IMR-90 (cell line): Measurements from ENCODE around the gene PSME2. TPM values are rescaled to one million over a fixed set of nuclear protein-coding genes. Genes with fewer than 3 reads are reported as not detected.

ENCODE experiments used
- ATAC-seq: fragments of 200-7000 bp; cut with Tn5 transposase; 2 replicates; pipeline ENCODE4 v1.9.1; 2020; ENCODE audit warnings: low read depth, mild to moderate bottlenecking, moderate library complexity
- BruUV-seq: library from RNA; stranded (reverse); fragments of 400-500 nt; replicated peaks from 2 replicates; lab custom pipeline; 2021; lab: Mats Ljungman, UMichigan
- CTCF ChIA-PET: fragments of 300-600 bp; formaldehyde crosslinking; extraction: SDS; loops from one replicate; lab custom pipeline; 2021; ENCODE audit warnings: antibody characterized with exemption; lab: Yijun Ruan, JAX
- POLR2A ChIA-PET: fragments of 300-600 bp; sonication (Branson Sonifier 250); formaldehyde crosslinking; loops from one replicate; lab custom pipeline; 2022; ENCODE audit warnings: antibody characterized with exemption; ENCODE audit not compliant: unreplicated experiment; lab: Charles Lee
- DNase-seq: peaks from one replicate; pipeline ENCODE4 v3.0.0; 2013
- H2AFZ ChIP-seq: replicated peaks from 2 replicates; pipeline ENCODE3; 2013; ENCODE audit warnings: low read length, mild to moderate bottlenecking; ENCODE audit not compliant: poor library complexity
- H2AK5ac ChIP-seq: 2 replicates; pipeline ENCODE4 v1.6.1; 2013; ENCODE audit warnings: low read depth, low read length, inconsistent platforms
- H2AK9ac ChIP-seq: replicated peaks from 2 replicates; pipeline ENCODE3; 2013; ENCODE audit warnings: mild to moderate bottlenecking, low read depth, low read length, moderate library complexity; ENCODE audit not compliant: poor library complexity
- H2BK120ac ChIP-seq: 2 replicates; pipeline ENCODE4 v1.6.1; 2013; ENCODE audit warnings: low read depth, low read length, inconsistent platforms
- H2BK15ac ChIP-seq: 3 replicates; pipeline ENCODE4 v1.6.1; 2013; ENCODE audit warnings: low read depth, low read length, inconsistent platforms
- H2BK20ac ChIP-seq: 2 replicates; pipeline ENCODE4 v1.6.1; 2013; ENCODE audit warnings: low read depth, mild to moderate bottlenecking, inconsistent platforms, low read length, moderate library complexity
- H2BK5ac ChIP-seq: 2 replicates; pipeline ENCODE4 v1.6.1; 2013; ENCODE audit warnings: mild to moderate bottlenecking, low read depth, low read length, inconsistent platforms; ENCODE audit not compliant: poor library complexity, severe bottlenecking
- H3K14ac ChIP-seq: replicated peaks from 2 replicates; pipeline ENCODE4 v1.6.1; 2013; ENCODE audit warnings: low read depth, low read length, inconsistent platforms
- H3K18ac ChIP-seq: 2 replicates; pipeline ENCODE4 v1.6.1; 2013; ENCODE audit warnings: low read depth, low read length, control low read depth
- H3K23ac ChIP-seq: 2 replicates; pipeline ENCODE4 v1.6.1; 2013; ENCODE audit warnings: low read depth, low read length, inconsistent platforms
- H3K27ac ChIP-seq: 2 replicates; pipeline ENCODE4 v1.5.1; 2013; ENCODE audit warnings: mild to moderate bottlenecking, control low read depth, low read length; ENCODE audit not compliant: insufficient read depth
- H3K27me3 ChIP-seq: 2 replicates; pipeline ENCODE4 v1.6.1; 2013; ENCODE audit warnings: low read length; ENCODE audit not compliant: control insufficient read depth, insufficient read depth
- H3K36me3 ChIP-seq: 2 replicates; pipeline ENCODE4 v1.6.1; 2013; ENCODE audit warnings: low read length, mixed read lengths; ENCODE audit not compliant: control insufficient read depth, insufficient read depth
- H3K4ac ChIP-seq: 2 replicates; pipeline ENCODE4 v1.6.1; 2013; ENCODE audit warnings: low read depth, low read length, inconsistent platforms
- H3K4me1 ChIP-seq: 2 replicates; pipeline ENCODE4 v1.6.1; 2013; ENCODE audit warnings: low read length, mixed read lengths; ENCODE audit not compliant: control insufficient read depth, insufficient read depth
- H3K4me2 ChIP-seq: 2 replicates; pipeline ENCODE4 v1.6.1; 2013; ENCODE audit warnings: low read depth, mild to moderate bottlenecking, control low read depth, low read length, moderate library complexity
- H3K4me3 ChIP-seq: 2 replicates; pipeline ENCODE4 v1.5.1; 2013; ENCODE audit warnings: low read depth, mild to moderate bottlenecking, control low read depth, low read length, moderate library complexity; ENCODE audit not compliant: insufficient read depth
- H3K56ac ChIP-seq: 2 replicates; pipeline ENCODE4 v1.6.1; 2013; ENCODE audit warnings: low read length, inconsistent platforms; ENCODE audit not compliant: insufficient read depth; ENCODE audit errors: extremely low read depth
- H3K79me1 ChIP-seq, 2 experiments: 2 replicates each; pipeline ENCODE4 v1.6.1; 2013; ENCODE audit warnings: low read length in 2 of 2, inconsistent platforms in 1 of 2, low read depth in 1 of 2
- H3K9ac ChIP-seq: 2 replicates; pipeline ENCODE4 v1.6.1; 2013; ENCODE audit warnings: low read depth, low read length, control low read depth
- H3K9me1 ChIP-seq: 2 replicates; pipeline ENCODE4 v1.6.1; 2013; ENCODE audit warnings: low read length, inconsistent platforms; ENCODE audit not compliant: insufficient read depth
- H3K9me3 ChIP-seq: 2 replicates; pipeline ENCODE4 v1.6.1; 2013; ENCODE audit warnings: low read length; ENCODE audit not compliant: control insufficient read depth, insufficient read depth
- H4K20me1 ChIP-seq: 2 replicates; pipeline ENCODE4 v1.6.1; 2013; ENCODE audit warnings: low read length, inconsistent platforms; ENCODE audit not compliant: insufficient read depth
- H4K5ac ChIP-seq: 2 replicates; pipeline ENCODE4 v1.6.1; 2013; ENCODE audit warnings: mild to moderate bottlenecking, low read depth, low read length, control low read depth
- H4K8ac ChIP-seq, 2 experiments: 2 replicates each; pipeline ENCODE4 v1.6.1; 2013; ENCODE audit warnings: low read depth in 2 of 2, low read length in 2 of 2, control low read depth in 1 of 2, inconsistent platforms in 1 of 2
- H4K91ac ChIP-seq: 2 replicates; pipeline ENCODE4 v1.6.1; 2013; ENCODE audit warnings: low read depth, low read length, inconsistent platforms; ENCODE audit not compliant: insufficient read depth
- BHLHE40 ChIP-seq: fragments of 150-350 bp; IDR thresholded peaks from 2 replicates; pipeline ENCODE4 v1.6.1; 2016; ENCODE audit warnings: mild to moderate bottlenecking, low read depth, low read length
- CEBPB ChIP-seq: IDR thresholded peaks from 2 replicates; pipeline ENCODE4 v1.6.1; 2012; ENCODE audit warnings: low read depth, low read length, improper control_type of control experiment
- CTCF ChIP-seq: conservative IDR thresholded peaks from 2 replicates; pipeline ENCODE4 v1.5.1; 2012; ENCODE audit warnings: mild to moderate bottlenecking, low read depth, low read length, improper control_type of control experiment
- ELK1 ChIP-seq: fragments of 150-350 bp; IDR thresholded peaks from 2 replicates; pipeline ENCODE4 v1.6.1; 2016; ENCODE audit warnings: low read depth, mild to moderate bottlenecking, low read length, moderate library complexity, borderline replicate concordance
- FOS ChIP-seq: fragments of 150-350 bp; IDR thresholded peaks from 2 replicates; pipeline ENCODE4 v1.6.1; 2016; ENCODE audit warnings: low read depth, low read length
- MAFK ChIP-seq: IDR thresholded peaks from 2 replicates; pipeline ENCODE4 v1.6.1; 2012; ENCODE audit warnings: low read depth, low read length, improper control_type of control experiment
- MAZ ChIP-seq: IDR thresholded peaks from 2 replicates; pipeline ENCODE4 v1.6.1; 2012; ENCODE audit warnings: low read depth, mild to moderate bottlenecking, low read length, improper control_type of control experiment, moderate library complexity, borderline replicate concordance
- MXI1 ChIP-seq: IDR thresholded peaks from 2 replicates; pipeline ENCODE4 v1.6.1; 2012; ENCODE audit warnings: low read depth, mild to moderate bottlenecking, low read length, moderate library complexity, borderline replicate concordance
- POLR2A ChIP-seq: IDR thresholded peaks from 2 replicates; pipeline ENCODE4 v1.6.1; 2012; ENCODE audit warnings: mild to moderate bottlenecking, low read depth, low read length
- RFX5 ChIP-seq: IDR thresholded peaks from 2 replicates; pipeline ENCODE4 v1.8.0; 2012; ENCODE audit warnings: low read depth, mild to moderate bottlenecking, low read length, moderate library complexity
- USF2 ChIP-seq: fragments of 150-350 bp; IDR thresholded peaks from 2 replicates; pipeline ENCODE4 v1.6.1; 2017; ENCODE audit warnings: mild to moderate bottlenecking, antibody characterized with exemption, low read length, low read depth
- WGBS, 2 experiments: methylation state at CpG; one replicate each; pipeline versions ENCODE4 v1.1.5 to v1.1.7; 2013; ENCODE audit warnings: missing lambda C conversion rate in 2 of 2; ENCODE audit not compliant: insufficient read length in 1 of 2; ENCODE audit errors: extremely low coverage in 2 of 2; 5-methylcytosine and 5-hydroxymethylcytosine counted together
- dilution Hi-C: fragments of 300-500 bp; cut with HindIII; formaldehyde crosslinking; loops from one replicate; pipeline ENCODE4 v1.14.3; 2018; ENCODE audit warnings: low sequenced_read_pairs; ENCODE audit not compliant: unreplicated experiment
- in situ Hi-C: fragments of 300-500 bp; cut with MboI; formaldehyde crosslinking; loops from 3 replicates; pipeline ENCODE4 v1.14.3; 2019; ENCODE audit warnings: low sequenced_read_pairs, inconsistent platforms, mixed read lengths
- intact Hi-C: fragments of 100-400 bp; cut with micrococcal nuclease; formaldehyde crosslinking; loops from 2 replicates; pipeline ENCODE4 v1.10.0; 2022
- polyA plus RNA-seq, 3 experiments: library from polyadenylated mRNA; depleted of rRNA; stranded (reverse); fragments of >200 nt; gene quantifications; 2 replicates each; pipeline ENCODE4 v1.2.3, GENCODE V29; 2012; ENCODE audit warnings: low replicate concordance in 1 of 3
- total RNA-seq: library from RNA; depleted of rRNA; stranded (reverse); fragments of >200 nt; gene quantifications from 2 replicates; pipeline ENCODE4 v1.2.3, GENCODE V29; 2012

Gene PSME2
- total and polyA plus RNA-seq, 2 of the 4 experiments (the other 2 are of a cell fraction), result 104 to 141 TPM

GRCh38 chr14:24114532-24115421, 31.6 kb downstream of the PSME2 start, which contains the start of the genes DCAF11 and NRL:
TSS of gene DCAF11 (plus strand) at chr14:24114777. CDS start at chr14:24115595, 818 bp downstream.
TSS of gene NRL (minus strand) at chr14:24114949. CDS start at chr14:24082848, 32,101 bp downstream.
- peak within 1 kb of the TSS; percentile 95 for H3K23ac ChIP-seq

More at GRCh38 chr14:24114532-24115421, 31.6 kb downstream of the PSME2 start, which contains the start of the genes DCAF11 and NRL:
- in situ Hi-C loops (no loop called here), dilution Hi-C loops (no loop called here), intact Hi-C loops (loop anchor here (1.0 to 2.0 kb wide), 2 partner anchors 26 to 47 kb away; partner anchors contain the start of genes EMC9 and IRF9)
- peak within 1 kb of the TSS; percentile 99 for H2AK9ac ChIP-seq
- peaks cover 15% of the 10 kb centered on the region for H3K36me3 ChIP-seq
- peak; percentile 4; the same call in 1 of the 2 replicates for TF ChIP-seq RFX5
- TF ChIP-seq MAFK, result 0 out of 2 replicates have a peak, but pooled peaks have one; percentile 25
- peak; percentile 73 for TF ChIP-seq BHLHE40
- peak; percentile 30; the same call in 1 of the 2 replicates for TF ChIP-seq POLR2A
- peak; percentile 81 for TF ChIP-seq CEBPB
- TF ChIP-seq CTCF, result no peak
- TF ChIP-seq ELK1, result no peak
- peak; percentile 96 for TF ChIP-seq USF2
- TF ChIP-seq FOS, result peak; percentile 84; the same call in 1 of the 2 replicates
- peak; percentile 92 for TF ChIP-seq MXI1
- TF ChIP-seq MAZ, result peak; percentile 82; the same call in 1 of the 2 replicates
- H3K4me1 ChIP-seq, result peaks cover 3% of the 10 kb centered on the region; the same call in 1 of the 2 replicates
- peak within 1 kb of the TSS; percentile 72 for H2AK5ac ChIP-seq
- H3K9me3 ChIP-seq, result no peaks in the 10 kb centered on the region
- 0% methylated on average over 25 of the region's 65 CpGs; no CpG with 5 or more reads in 1 of the 2 experiments for WGBS, 2 experiments
- DNase-seq (peak; percentile 100), ATAC-seq (peak; percentile 90)
- peak within 1 kb of the TSS; percentile 99 for H2AFZ ChIP-seq
- peak within 1 kb of the TSS; percentile 70 for H3K18ac ChIP-seq
- H3K56ac ChIP-seq, result peak within 1 kb of the TSS; percentile 94
- peaks cover 10 to 16% of the 10 kb centered on the region in 2 experiments; a peak in 2 of 4 replicates for H3K79me1 ChIP-seq
- H3K14ac ChIP-seq, result peak within 1 kb of the TSS; percentile 78
- H3K27ac ChIP-seq, result peak within 1 kb of the TSS; percentile 91
- CTCF ChIA-PET, result interaction anchor here (0.5 to 1.8 kb wide), 5 partner anchors 9 to 1213 kb away, joined by 3 to 7 read pairs (median 3); partner anchors contain the start of gene IRF9
- H2BK120ac ChIP-seq, result peak within 1 kb of the TSS; percentile 90
- peak within 1 kb of the TSS; percentile 74 for H3K4me3 ChIP-seq
- H2BK5ac ChIP-seq, result peak within 1 kb of the TSS; percentile 97
- BruUV-seq, result no TSS peak
- H3K9ac ChIP-seq, result peak within 1 kb of the TSS; percentile 76
- POLR2A ChIA-PET, result interaction anchor here (1.0 to 1.8 kb wide), 2 partner anchors 21 to 32 kb away, joined by 6 to 7 read pairs; partner anchors contain the start of genes PSME1 and PSME2
- H4K20me1 ChIP-seq, result no peaks in the 10 kb centered on the region
- peak within 1 kb of the TSS; percentile 81 for H4K5ac ChIP-seq
- peak within 1 kb of the TSS; percentile 50 for H2BK20ac ChIP-seq
- peak within 1 kb of the TSS; percentile 33; the same call in 1 of the 3 replicates for H2BK15ac ChIP-seq
- H3K4me2 ChIP-seq, result peak within 1 kb of the TSS; percentile 89
- peak within 1 kb of the TSS; percentile 97 for H3K4ac ChIP-seq
- no peaks in the 10 kb centered on the region for H3K27me3 ChIP-seq
- H4K8ac ChIP-seq, result peak within 1 kb of the TSS; percentile 94 to 99
- peaks cover 8% of the 10 kb centered on the region; the same call in 1 of the 2 replicates for H3K9me1 ChIP-seq
- peak within 1 kb of the TSS; percentile 98 for H4K91ac ChIP-seq
